ENCODE results near the gene STMN3.
"Not testable (repeated sequence)": the region's sequence is repeated elsewhere in the genome, so short reads cannot be mapped to it uniquely, and the experiment has no call there.

DNA sequence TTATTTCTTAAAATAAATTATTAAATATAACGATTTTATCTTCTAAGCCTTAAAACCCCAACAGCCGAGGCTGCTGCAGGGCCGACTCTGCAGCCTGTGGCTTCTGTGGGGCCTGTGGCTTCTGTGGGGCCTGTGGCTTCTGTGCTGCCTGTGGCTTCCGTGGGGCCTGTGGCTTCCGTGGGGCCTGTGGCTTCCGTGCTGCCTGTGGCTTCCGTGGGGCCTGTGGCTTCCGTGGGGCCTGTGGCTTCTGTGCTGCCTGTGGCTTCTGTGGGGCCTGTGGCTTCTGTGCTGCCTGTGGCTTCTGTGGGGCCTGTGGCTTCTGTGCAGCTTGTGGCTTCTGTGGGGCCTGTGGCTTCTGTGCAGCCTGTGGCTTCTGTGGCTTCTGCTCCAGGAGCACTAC is 51.5 kb downstream of the STMN3 start:
- not testable (repeated sequence) for TF ChIP-seq POLR2A (IDR thresholded peaks at IDR 0.05)
- TF ChIP-seq, protein P1, sequence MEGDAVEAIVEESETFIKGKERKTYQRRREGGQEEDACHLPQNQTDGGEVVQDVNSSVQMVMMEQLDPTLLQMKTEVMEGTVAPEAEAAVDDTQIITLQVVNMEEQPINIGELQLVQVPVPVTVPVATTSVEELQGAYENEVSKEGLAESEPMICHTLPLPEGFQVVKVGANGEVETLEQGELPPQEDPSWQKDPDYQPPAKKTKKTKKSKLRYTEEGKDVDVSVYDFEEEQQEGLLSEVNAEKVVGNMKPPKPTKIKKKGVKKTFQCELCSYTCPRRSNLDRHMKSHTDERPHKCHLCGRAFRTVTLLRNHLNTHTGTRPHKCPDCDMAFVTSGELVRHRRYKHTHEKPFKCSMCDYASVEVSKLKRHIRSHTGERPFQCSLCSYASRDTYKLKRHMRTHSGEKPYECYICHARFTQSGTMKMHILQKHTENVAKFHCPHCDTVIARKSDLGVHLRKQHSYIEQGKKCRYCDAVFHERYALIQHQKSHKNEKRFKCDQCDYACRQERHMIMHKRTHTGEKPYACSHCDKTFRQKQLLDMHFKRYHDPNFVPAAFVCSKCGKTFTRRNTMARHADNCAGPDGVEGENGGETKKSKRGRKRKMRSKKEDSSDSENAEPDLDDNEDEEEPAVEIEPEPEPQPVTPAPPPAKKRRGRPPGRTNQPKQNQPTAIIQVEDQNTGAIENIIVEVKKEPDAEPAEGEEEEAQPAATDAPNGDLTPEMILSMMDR (IDR thresholded peaks at IDR 0.05): not testable (repeated sequence)

All from testis (tissue), 2 donors.